Measurements from ENCODE around the gene OR5AU1. TPM values are rescaled to one million over a fixed set of nuclear protein-coding genes. Genes with fewer than 3 reads are reported as not detected.

The OR5AU1 gene
- polyA plus RNA-seq, 1 donor from 2014 or later: not detected

DNA sequence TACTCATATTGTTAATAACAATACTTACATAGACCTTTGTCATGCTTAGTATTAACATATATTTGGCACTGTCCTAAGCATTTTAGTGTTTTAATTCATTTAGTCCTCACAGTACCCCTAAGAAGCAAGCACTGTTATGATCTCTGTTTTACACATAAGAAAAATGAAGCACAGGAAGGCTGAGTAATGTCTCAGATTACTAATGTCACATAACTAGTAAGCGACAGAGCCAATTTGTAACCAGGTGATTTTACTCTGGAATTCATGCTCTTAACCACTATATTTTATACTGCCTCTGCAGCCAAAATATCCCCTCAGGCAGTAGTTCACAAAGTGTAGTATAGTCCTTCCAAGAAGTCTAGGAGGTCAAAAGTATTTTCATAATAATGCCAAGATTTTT is 34.7 kb downstream of the OR5AU1 start:
- no peaks in the 10 kb centered on the region for H3K9me2 ChIP-seq (ENCODE audit: insufficient read depth, low read length)
- no peak overlapping the region for H2AFZ ChIP-seq (ENCODE audit: low read depth, low read length)
- H3K4me3 ChIP-seq (ENCODE audit: low read length): no peak overlapping the region
- H3K9ac ChIP-seq (ENCODE audit: low read length): no peak overlapping the region
- no peaks in the 10 kb centered on the region for H3K79me2 ChIP-seq (replicated peaks; ENCODE audit: insufficient read depth, low read length)
- H3K36me3 ChIP-seq (ENCODE audit: insufficient read depth, low read length): no peaks in the 10 kb centered on the region
- H3F3A ChIP-seq (ENCODE audit: insufficient read depth, low read length, poor library complexity, severe bottlenecking): no peaks in the 10 kb centered on the region
- no peaks in the 10 kb centered on the region for H3K9me3 ChIP-seq (ENCODE audit: low read length)
- no peaks in the 10 kb centered on the region for H3K27me3 ChIP-seq (ENCODE audit: insufficient read depth, low read depth, low read length)
- H3K4me2 ChIP-seq (ENCODE audit: low read length): no peak overlapping the region
- no peak overlapping the region for H3K27ac ChIP-seq (ENCODE audit: low read length)
- TF ChIP-seq POLR2AphosphoS5 (IDR thresholded peaks at IDR 0.05): no peak
- TF ChIP-seq, protein P1, sequence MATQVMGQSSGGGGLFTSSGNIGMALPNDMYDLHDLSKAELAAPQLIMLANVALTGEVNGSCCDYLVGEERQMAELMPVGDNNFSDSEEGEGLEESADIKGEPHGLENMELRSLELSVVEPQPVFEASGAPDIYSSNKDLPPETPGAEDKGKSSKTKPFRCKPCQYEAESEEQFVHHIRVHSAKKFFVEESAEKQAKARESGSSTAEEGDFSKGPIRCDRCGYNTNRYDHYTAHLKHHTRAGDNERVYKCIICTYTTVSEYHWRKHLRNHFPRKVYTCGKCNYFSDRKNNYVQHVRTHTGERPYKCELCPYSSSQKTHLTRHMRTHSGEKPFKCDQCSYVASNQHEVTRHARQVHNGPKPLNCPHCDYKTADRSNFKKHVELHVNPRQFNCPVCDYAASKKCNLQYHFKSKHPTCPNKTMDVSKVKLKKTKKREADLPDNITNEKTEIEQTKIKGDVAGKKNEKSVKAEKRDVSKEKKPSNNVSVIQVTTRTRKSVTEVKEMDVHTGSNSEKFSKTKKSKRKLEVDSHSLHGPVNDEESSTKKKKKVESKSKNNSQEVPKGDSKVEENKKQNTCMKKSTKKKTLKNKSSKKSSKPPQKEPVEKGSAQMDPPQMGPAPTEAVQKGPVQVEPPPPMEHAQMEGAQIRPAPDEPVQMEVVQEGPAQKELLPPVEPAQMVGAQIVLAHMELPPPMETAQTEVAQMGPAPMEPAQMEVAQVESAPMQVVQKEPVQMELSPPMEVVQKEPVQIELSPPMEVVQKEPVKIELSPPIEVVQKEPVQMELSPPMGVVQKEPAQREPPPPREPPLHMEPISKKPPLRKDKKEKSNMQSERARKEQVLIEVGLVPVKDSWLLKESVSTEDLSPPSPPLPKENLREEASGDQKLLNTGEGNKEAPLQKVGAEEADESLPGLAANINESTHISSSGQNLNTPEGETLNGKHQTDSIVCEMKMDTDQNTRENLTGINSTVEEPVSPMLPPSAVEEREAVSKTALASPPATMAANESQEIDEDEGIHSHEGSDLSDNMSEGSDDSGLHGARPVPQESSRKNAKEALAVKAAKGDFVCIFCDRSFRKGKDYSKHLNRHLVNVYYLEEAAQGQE (IDR thresholded peaks at IDR 0.05; ENCODE audit: borderline replicate concordance): no peak
- TF ChIP-seq, protein P2, sequence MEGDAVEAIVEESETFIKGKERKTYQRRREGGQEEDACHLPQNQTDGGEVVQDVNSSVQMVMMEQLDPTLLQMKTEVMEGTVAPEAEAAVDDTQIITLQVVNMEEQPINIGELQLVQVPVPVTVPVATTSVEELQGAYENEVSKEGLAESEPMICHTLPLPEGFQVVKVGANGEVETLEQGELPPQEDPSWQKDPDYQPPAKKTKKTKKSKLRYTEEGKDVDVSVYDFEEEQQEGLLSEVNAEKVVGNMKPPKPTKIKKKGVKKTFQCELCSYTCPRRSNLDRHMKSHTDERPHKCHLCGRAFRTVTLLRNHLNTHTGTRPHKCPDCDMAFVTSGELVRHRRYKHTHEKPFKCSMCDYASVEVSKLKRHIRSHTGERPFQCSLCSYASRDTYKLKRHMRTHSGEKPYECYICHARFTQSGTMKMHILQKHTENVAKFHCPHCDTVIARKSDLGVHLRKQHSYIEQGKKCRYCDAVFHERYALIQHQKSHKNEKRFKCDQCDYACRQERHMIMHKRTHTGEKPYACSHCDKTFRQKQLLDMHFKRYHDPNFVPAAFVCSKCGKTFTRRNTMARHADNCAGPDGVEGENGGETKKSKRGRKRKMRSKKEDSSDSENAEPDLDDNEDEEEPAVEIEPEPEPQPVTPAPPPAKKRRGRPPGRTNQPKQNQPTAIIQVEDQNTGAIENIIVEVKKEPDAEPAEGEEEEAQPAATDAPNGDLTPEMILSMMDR (IDR thresholded peaks at IDR 0.05; ENCODE audit: poor library complexity, severe bottlenecking): no peak
- TF ChIP-seq MXI1 (conservative IDR thresholded peaks at IDR 0.05; ENCODE audit: poor library complexity, severe bottlenecking): no peak
- no peak for TF ChIP-seq RAD21 (conservative IDR thresholded peaks at IDR 0.05)
- no peak for TF ChIP-seq EP300 (conservative IDR thresholded peaks at IDR 0.05; ENCODE audit: poor library complexity, severe bottlenecking)
- TF ChIP-seq EZH2 (IDR thresholded peaks at IDR 0.05; ENCODE audit: borderline replicate concordance, insufficient read depth, low read length, poor library complexity, severe bottlenecking): no peak
- H4K20me1 ChIP-seq (ENCODE audit: insufficient read depth): no peaks in the 10 kb centered on the region

DNA sequence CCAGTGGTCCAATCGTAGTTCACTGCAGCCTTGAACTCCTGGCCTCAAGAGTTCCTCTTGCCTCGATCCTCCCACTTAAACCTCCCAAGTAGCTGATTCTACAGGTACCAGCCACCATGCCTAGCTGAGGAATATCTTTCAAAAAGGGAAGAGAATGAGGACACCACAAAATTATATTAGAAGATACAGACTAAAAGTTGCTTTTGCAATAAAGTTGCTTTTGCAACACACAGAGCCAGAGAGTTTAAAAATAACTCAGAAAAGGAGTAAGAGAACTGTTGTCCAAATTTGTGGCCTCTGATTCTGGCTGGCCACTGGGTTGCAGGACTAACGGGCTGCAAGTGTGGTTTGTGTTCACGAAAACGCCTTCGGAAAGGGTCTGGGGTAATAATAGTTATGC is 35.2 kb downstream of the OR5AU1 start:
- Histone ChIP-seq H3K9me3 (ENCODE audit: low read length) (no peaks in the 10 kb centered on the region), H3K9me2 (ENCODE audit: insufficient read depth, low read length) (no peaks in the 10 kb centered on the region), H3K4me3 (ENCODE audit: low read length) (no peak overlapping the region), H2AFZ (ENCODE audit: low read depth, low read length) (no peak overlapping the region), H3K27ac (ENCODE audit: low read length) (no peak overlapping the region), H3K9ac (ENCODE audit: low read length) (no peak overlapping the region), H3F3A (ENCODE audit: insufficient read depth, low read length, poor library complexity, severe bottlenecking) (no peaks in the 10 kb centered on the region), H3K79me2 (replicated peaks; ENCODE audit: insufficient read depth, low read length) (no peaks in the 10 kb centered on the region), H3K27me3 (ENCODE audit: insufficient read depth, low read depth, low read length) (no peaks in the 10 kb centered on the region), H3K36me3 (ENCODE audit: insufficient read depth, low read length) (no peaks in the 10 kb centered on the region), H4K20me1 (ENCODE audit: insufficient read depth) (no peaks in the 10 kb centered on the region), H3K4me2 (ENCODE audit: low read length) (no peak overlapping the region)
- TF ChIP-seq, protein P1 (IDR thresholded peaks at IDR 0.05; ENCODE audit: borderline replicate concordance): no peak
- TF ChIP-seq SMC3 (conservative IDR thresholded peaks at IDR 0.05; ENCODE audit: poor library complexity) (no peak), TAF1 (IDR thresholded peaks at IDR 0.05; ENCODE audit: low read depth) (no peak), RAD21 (conservative IDR thresholded peaks at IDR 0.05) (no peak), EP300 (conservative IDR thresholded peaks at IDR 0.05; ENCODE audit: poor library complexity, severe bottlenecking) (no peak), POLR2AphosphoS5 (IDR thresholded peaks at IDR 0.05) (no peak), MXI1 (conservative IDR thresholded peaks at IDR 0.05; ENCODE audit: poor library complexity, severe bottlenecking) (no peak), EZH2 (IDR thresholded peaks at IDR 0.05; ENCODE audit: borderline replicate concordance, insufficient read depth, low read length, poor library complexity, severe bottlenecking) (no peak)
- TF ChIP-seq, protein P2 (IDR thresholded peaks at IDR 0.05; ENCODE audit: poor library complexity, severe bottlenecking): no peak

All from neural cell (in vitro differentiated cells).